ENCODE results near the gene SLC48A1. TPM values are rescaled to one million over a fixed set of nuclear protein-coding genes. Genes with fewer than 3 reads are reported as not detected.

The SLC48A1 gene
- polyA plus RNA-seq, 1 donor from 2014 or later: 8.0 TPM

- Histone ChIP-seq H3K4me2 (ENCODE audit: low read length) (no peak overlapping the region), H3K27me3 (ENCODE audit: insufficient read depth, low read depth, low read length) (no peaks in the 10 kb centered on the region), H3K27ac (ENCODE audit: low read length) (no peak overlapping the region), H3K36me3 (ENCODE audit: insufficient read depth, low read length) (no peaks in the 10 kb centered on the region), H3F3A (ENCODE audit: insufficient read depth, low read length, poor library complexity, severe bottlenecking) (no peaks in the 10 kb centered on the region), H3K9me2 (ENCODE audit: insufficient read depth, low read length) (no peaks in the 10 kb centered on the region), H3K9me3 (ENCODE audit: low read length) (no peaks in the 10 kb centered on the region), H2AFZ (ENCODE audit: low read depth, low read length) (no peak overlapping the region), H3K9ac (ENCODE audit: low read length) (no peak overlapping the region), H4K20me1 (ENCODE audit: insufficient read depth) (no peaks in the 10 kb centered on the region), H3K4me3 (ENCODE audit: low read length) (no peak overlapping the region), H3K79me2 (replicated peaks; ENCODE audit: insufficient read depth, low read length) (no peaks in the 10 kb centered on the region)
- TF ChIP-seq SMC3 (conservative IDR thresholded peaks at IDR 0.05; ENCODE audit: poor library complexity) (no peak), MXI1 (conservative IDR thresholded peaks at IDR 0.05; ENCODE audit: poor library complexity, severe bottlenecking) (no peak), TAF1 (IDR thresholded peaks at IDR 0.05; ENCODE audit: low read depth) (no peak)
Measured at GRCh38 chr12:47800582-47800981, 27.5 kb downstream of the SLC48A1 start.

GRCh38 chr12:47801170-47801903 is 28.3 kb downstream of the SLC48A1 start:
- Histone ChIP-seq H3K27ac (ENCODE audit: low read length) (no peak overlapping the region), H2AFZ (ENCODE audit: low read depth, low read length) (no peak overlapping the region), H3K9ac (ENCODE audit: low read length) (no peak overlapping the region), H3K4me3 (ENCODE audit: low read length) (no peak overlapping the region), H3K36me3 (ENCODE audit: insufficient read depth, low read length) (no peaks in the 10 kb centered on the region), H3K4me2 (ENCODE audit: low read length) (no peak overlapping the region), H4K20me1 (ENCODE audit: insufficient read depth) (no peaks in the 10 kb centered on the region), H3F3A (ENCODE audit: insufficient read depth, low read length, poor library complexity, severe bottlenecking) (no peaks in the 10 kb centered on the region), H3K27me3 (ENCODE audit: insufficient read depth, low read depth, low read length) (no peaks in the 10 kb centered on the region), H3K79me2 (replicated peaks; ENCODE audit: insufficient read depth, low read length) (peaks cover 3% of the 10 kb centered on the region), H3K9me2 (ENCODE audit: insufficient read depth, low read length) (no peaks in the 10 kb centered on the region), H3K9me3 (ENCODE audit: low read length) (no peaks in the 10 kb centered on the region)
- no peak for TF ChIP-seq SMC3 (conservative IDR thresholded peaks at IDR 0.05; ENCODE audit: poor library complexity)
- TF ChIP-seq EZH2 (IDR thresholded peaks at IDR 0.05; ENCODE audit: borderline replicate concordance, insufficient read depth, low read length, poor library complexity, severe bottlenecking): no peak
- TF ChIP-seq EP300 (conservative IDR thresholded peaks at IDR 0.05; ENCODE audit: poor library complexity, severe bottlenecking): no peak
- no peak for TF ChIP-seq MXI1 (conservative IDR thresholded peaks at IDR 0.05; ENCODE audit: poor library complexity, severe bottlenecking)
- no peak for TF ChIP-seq TAF1 (IDR thresholded peaks at IDR 0.05; ENCODE audit: low read depth)
- no peak for TF ChIP-seq POLR2AphosphoS5 (IDR thresholded peaks at IDR 0.05)

- no peaks in the 10 kb centered on the region for H3F3A ChIP-seq (ENCODE audit: insufficient read depth, low read length, poor library complexity, severe bottlenecking)
- H2AFZ ChIP-seq (ENCODE audit: low read depth, low read length): no peak overlapping the region
- no peak overlapping the region for H3K9ac ChIP-seq (ENCODE audit: low read length)
- H3K4me2 ChIP-seq (ENCODE audit: low read length): no peak overlapping the region
- no peaks in the 10 kb centered on the region for H3K9me2 ChIP-seq (ENCODE audit: insufficient read depth, low read length)
- H3K36me3 ChIP-seq (ENCODE audit: insufficient read depth, low read length): no peaks in the 10 kb centered on the region
- H3K4me3 ChIP-seq (ENCODE audit: low read length): no peak overlapping the region
- H4K20me1 ChIP-seq (ENCODE audit: insufficient read depth): no peaks in the 10 kb centered on the region
- peaks cover 3% of the 10 kb centered on the region for H3K79me2 ChIP-seq (replicated peaks; ENCODE audit: insufficient read depth, low read length)
- no peaks in the 10 kb centered on the region for H3K9me3 ChIP-seq (ENCODE audit: low read length)
- H3K27ac ChIP-seq (ENCODE audit: low read length): no peak overlapping the region
- no peak for TF ChIP-seq EZH2 (IDR thresholded peaks at IDR 0.05; ENCODE audit: borderline replicate concordance, insufficient read depth, low read length, poor library complexity, severe bottlenecking)
- no peak for TF ChIP-seq MXI1 (conservative IDR thresholded peaks at IDR 0.05; ENCODE audit: poor library complexity, severe bottlenecking)
- TF ChIP-seq REST (IDR thresholded peaks at IDR 0.05; ENCODE audit: borderline replicate concordance): no peak
- no peak for TF ChIP-seq TAF1 (IDR thresholded peaks at IDR 0.05; ENCODE audit: low read depth)
- TF ChIP-seq CTCF (IDR thresholded peaks at IDR 0.05; ENCODE audit: poor library complexity, severe bottlenecking): no peak
- TF ChIP-seq RAD21 (conservative IDR thresholded peaks at IDR 0.05): no peak
- no peak for TF ChIP-seq EP300 (conservative IDR thresholded peaks at IDR 0.05; ENCODE audit: poor library complexity, severe bottlenecking)
- TF ChIP-seq POLR2AphosphoS5 (IDR thresholded peaks at IDR 0.05): no peak
- no peak for TF ChIP-seq SMC3 (conservative IDR thresholded peaks at IDR 0.05; ENCODE audit: poor library complexity)
- no peaks in the 10 kb centered on the region for H3K27me3 ChIP-seq (ENCODE audit: insufficient read depth, low read depth, low read length)
Measured at GRCh38 chr12:47801904-47802246, 28.8 kb downstream of the SLC48A1 start.
